Activated T-helper 1 cell treated with anti-CD3 and anti-CD28 coated beads, Interleukin-2, amount 50 U/mL, for 16 hours (primary cell): ENCODE results near the gene CNGA2.

Experiments used
- DNase-seq, 2 donors: peaks; one replicate each; pipeline ENCODE4 v3.0.0-alpha.2; 2020; ENCODE audit warnings: low read depth in 1 of 2, low spot score in 1 of 2

The CNGA2 gene

DNA sequence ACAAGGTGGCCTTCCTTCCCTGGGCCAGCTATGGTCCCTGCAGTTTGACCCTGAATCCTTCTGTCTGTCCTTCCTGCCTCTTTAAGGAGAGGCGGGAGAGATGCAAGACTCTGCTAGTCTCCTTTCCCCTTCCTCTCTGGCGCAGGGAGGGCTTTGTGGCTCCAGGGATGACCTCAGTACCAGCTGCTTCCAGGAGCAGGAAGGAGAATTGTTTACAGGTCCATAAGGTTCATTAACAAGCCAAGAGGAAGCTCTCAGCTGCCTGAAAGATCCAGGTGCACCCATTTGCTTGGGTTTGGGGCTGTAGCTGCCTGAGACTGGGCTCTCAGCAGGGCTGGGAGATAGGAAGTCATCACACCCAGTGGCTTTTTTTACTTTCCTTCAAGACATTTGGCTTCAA is 22.8 kb upstream of the CNGA2 start:
- DNase-seq = no peak

- no peak for DNase-seq
These were observed 22.3 kb upstream of the CNGA2 start for GRCh38 chrX:151712253-151712652.

DNA sequence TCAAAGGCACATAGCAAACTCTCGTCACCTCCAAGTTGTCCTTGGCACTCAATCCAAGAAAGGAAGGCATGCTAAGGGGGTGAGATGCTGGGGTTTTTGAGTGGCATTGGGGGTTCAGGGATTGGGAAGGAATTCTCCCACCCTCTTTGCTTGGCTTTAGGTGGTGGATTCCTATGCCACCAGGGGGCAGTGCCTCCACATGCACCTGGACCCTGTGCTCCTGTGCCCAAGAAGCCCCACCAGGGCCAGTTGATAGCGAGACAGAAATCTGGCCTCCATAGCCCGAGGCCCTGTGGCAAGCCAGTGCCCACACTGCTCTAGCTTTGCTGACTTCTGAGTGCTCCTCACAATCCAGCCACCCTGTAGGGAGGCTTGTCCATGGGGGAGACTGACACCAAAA is 20.7 kb upstream of the CNGA2 start:
- DNase-seq = no peak

- DNase-seq = no peak
These were observed 20.2 kb upstream of the CNGA2 start for GRCh38 chrX:151714362-151714761.

DNA sequence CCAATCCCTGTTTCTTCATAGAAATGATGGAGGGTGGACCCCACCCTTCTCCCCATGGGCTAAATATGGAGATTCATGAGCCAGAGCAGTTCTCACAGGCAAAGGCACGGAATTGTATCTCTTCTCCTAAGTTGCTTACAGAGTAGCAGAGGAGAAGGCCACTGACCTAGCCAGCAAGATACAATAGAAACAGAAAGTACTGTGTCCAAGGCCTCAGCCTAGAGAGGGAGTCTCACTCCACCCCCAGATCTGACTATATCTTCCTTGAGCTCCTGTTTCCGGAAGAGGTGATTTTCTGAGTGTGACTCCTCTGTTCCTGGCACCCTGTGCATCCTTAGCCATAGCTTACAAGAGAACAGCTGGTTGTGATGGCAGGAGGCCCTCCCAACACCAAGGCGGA is 18.8 kb upstream of the CNGA2 start, which contains the start of gene FATE1:
TSS of gene FATE1 (plus strand) at position 284 of the 400 bp plus-strand sequence. CDS start at position 369, 85 bp downstream.
- no peak for DNase-seq

- no peak for DNase-seq
These were observed 12.2 kb upstream of the CNGA2 start for GRCh38 chrX:151722241-151722846.

DNA sequence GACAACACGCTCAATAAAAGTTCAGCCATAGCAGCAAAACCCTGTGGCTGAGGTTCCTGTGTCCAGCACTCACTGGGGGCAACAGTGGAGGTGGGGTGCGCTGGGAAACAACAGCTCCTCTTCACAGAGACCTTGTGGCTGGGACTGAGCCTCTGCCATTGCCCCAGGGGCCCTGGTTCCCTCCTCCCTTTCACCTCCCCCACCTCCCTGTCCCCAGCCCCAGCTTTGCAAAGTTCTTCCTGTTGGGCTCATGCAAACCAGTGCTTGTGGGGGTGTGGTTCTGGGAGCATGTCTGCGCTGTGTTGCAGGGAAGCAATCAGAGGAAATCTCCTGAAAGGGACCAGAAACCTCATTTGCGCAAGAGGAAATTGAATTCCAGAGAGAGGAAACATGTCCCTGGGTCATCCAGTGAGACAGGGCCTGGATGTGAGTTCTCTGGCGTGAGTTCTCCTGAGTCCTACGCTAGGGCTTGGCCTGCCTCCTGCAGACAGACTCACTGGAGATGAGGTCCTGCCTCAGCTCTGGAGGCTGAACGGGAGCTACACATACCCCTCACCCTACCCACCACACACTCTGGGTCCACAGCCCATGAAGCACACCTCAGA is 11.3 kb upstream of the CNGA2 start:
- DNase-seq = no peak

DNA sequence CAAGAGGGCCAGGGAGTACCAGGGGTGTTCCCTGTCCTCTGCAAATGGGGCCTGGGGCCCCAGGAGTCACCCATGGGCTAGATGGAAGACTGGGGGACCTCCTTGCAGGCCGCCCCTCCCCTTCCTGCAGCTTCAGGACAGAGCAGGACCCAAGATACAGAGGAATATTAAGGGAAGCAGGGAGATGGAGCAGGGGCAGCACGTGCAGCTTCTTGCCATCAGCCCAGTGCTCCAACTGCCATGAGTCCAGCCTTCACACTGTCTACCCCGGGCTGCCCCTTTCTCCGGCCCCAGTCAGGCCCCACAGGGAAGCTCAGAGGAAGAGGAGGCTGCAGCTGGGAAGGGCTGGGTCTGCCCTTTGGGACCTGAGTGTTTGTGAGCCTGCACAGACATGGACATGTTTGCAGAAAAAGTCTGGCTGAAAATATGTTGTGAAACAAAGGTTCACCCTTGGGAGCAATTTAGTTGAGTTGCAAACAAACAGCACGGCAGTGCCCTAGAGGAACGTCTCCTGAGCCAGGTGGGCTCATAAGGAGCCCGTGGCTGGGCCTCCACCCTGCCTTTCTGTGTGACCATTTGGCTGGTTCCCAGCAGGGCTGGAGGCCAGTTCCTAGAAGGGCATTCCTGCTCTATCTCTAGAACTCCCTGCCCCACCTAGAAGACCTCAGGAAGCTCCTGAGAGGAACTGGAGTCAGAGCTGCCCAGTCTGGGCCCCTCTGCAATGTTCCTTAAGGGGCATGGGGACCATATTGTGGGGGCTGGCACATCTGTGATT is 9.8 kb upstream of the CNGA2 start:
- no peak for DNase-seq

DNA sequence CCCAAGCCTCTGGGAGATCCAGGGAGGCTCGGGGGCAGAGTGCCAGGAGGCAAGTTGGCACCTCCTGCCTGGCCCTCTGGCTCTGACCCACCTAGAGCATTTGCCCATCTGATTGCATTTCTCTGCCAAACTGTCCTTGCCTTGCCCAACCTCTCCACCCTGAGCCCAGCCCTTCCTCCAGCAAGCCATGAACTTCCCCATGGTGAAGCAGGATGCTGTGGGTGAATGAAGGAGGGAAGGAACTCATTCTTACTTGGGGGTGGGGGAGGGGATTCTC is 9.3 kb upstream of the CNGA2 start:
- no peak for DNase-seq

DNA sequence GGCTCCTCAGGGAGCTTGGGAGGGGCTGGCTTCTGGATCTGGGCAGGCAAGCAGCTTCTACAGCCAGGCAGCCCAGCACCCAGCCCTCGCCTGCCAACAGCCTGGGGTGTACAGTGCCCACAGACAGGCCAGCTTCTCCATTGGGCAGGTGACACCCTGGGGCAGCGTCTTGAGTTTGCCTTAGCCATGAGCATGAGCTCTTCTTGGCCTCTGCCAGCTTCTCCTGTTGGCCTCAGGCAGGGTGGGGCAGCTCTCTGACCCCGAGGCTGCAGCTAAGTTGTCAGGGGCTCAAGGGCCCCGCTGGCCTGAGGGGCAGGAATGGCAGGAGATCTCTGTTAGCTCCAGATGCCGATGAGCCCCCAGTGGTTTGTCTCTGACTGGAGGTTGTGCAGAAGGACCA is 7.8 kb upstream of the CNGA2 start:
- no peak for DNase-seq

GRCh38 chrX:151727346-151727745 is 7.2 kb upstream of the CNGA2 start:
- no peak for DNase-seq

GRCh38 chrX:151729056-151729725 is 5.4 kb upstream of the CNGA2 start:
- DNase-seq = no peak

GRCh38 chrX:151735219-151735618 is 673 bp downstream of the CNGA2 start:
- no peak for DNase-seq

GRCh38 chrX:151736685-151737084 is 2.1 kb downstream of the CNGA2 start:
- DNase-seq = no peak

- DNase-seq = no peak
These were observed 2.9 kb downstream of the CNGA2 start for GRCh38 chrX:151737494-151737893.

DNA sequence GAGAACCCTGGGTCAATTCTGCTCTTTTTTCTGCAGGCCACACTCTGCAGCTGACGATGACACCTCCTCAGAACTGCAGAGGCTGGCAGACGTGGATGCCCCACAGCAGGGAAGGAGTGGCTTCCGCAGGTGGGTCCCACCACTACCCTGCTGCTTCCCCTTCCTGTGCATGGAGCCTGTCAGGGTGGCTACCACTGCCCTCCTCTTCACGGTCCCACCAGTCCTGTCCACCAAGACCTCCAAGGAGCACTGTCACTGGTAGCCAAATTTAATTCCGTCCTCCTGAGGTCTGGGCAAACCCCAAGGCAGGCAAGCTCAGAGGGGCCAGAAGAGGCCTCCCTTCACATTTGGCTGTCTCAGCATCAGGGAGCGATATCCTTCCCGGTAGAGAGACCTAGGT is 4.2 kb downstream of the CNGA2 start:
- DNase-seq = no peak

DNA sequence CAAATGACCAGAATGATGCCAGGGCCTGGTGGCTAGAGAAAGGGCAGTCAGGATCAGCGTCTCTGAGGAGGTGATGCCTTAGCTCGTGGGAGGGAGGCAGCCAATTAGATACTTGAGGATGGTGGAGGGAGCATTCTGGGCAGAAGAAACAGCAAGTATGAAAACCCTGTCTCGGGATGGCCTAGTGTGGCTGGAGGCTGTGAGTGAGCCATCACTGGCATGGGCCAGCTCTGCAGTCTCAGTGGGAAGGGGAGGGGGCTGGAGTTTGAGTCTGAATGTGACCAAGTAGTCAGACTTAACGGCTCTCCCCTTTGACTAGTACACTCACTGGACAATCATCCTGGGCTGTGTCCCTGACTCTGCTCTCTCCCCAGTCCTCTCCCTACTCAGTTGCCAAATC is 7.1 kb downstream of the CNGA2 start:
- no peak for DNase-seq

DNA sequence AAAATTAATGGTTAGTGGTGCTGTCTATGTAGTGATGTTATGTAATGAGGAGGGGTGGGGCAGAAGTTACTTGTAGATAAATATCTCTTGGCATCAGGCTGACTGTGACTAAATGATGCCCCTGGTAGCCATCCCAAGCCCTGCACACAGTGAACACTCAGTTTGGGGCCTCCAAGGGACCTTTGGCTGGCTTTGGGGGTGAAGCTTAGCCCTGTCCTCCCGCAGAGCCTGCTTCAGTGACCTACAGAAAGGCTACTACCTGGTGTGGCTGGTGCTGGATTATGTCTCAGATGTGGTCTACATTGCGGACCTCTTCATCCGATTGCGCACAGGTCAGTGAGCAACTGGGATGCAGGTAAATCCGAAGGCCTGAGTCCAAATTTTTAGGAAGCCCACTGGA is 7.8 kb downstream of the CNGA2 start:
- DNase-seq = no peak

DNA sequence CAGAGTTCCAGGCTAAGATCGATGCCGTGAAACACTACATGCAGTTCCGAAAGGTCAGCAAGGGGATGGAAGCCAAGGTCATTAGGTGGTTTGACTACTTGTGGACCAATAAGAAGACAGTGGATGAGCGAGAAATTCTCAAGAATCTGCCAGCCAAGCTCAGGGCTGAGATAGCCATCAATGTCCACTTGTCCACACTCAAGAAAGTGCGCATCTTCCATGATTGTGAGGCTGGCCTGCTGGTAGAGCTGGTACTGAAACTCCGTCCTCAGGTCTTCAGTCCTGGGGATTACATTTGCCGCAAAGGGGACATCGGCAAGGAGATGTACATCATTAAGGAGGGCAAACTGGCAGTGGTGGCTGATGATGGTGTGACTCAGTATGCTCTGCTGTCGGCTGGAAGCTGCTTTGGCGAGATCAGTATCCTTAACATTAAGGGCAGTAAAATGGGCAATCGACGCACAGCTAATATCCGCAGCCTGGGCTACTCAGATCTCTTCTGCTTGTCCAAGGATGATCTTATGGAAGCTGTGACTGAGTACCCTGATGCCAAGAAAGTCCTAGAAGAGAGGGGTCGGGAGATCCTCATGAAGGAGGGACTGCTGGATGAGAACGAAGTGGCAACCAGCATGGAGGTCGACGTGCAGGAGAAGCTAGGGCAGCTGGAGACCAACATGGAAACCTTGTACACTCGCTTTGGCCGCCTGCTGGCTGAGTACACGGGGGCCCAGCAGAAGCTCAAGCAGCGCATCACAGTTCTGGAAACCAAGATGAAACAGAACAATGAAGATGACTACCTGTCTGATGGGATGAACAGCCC is 9.3 kb downstream of the CNGA2 start:
- no peak for DNase-seq

DNA sequence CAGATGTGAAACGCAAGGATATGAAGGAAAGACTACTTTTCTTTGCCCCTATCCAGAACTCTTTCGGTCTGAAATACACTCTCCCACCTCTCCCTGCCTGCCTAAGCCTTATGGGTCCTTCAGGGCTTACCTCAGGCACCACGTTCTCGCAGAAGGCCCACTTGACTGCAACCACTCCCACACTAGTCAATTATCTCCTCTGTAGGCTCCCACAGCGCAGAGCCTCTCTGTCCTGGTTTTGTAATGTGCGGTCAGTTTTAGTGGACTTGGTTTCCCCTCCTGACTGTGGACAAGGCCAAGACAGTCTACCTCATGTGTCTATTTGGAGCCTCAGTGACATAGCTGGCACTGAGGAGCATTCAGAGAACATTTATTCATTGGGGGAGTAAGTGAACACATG is 11.1 kb downstream of the CNGA2 start:
- DNase-seq = no peak

DNA sequence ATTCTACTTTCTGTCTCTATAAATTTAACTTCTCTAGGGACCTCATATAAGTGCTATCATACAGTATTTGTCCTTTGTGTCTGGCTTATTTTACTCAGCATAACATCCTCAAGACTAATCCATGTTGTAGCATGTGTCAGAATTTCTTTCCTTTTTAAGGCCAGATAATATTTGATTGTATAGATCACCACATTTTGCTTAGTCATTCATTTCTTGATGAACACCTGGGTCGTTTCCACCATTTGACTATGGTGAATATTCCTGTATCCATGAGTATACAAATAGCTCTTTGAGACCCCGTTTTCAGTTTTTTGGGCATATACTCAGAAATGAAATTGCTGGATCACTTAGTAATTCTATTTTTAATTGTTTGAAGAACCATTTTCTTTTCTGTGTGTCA is 12.0 kb downstream of the CNGA2 start:
- DNase-seq = no peak
